ENCODE data around the gene SEPTIN11.
"Not testable (repeated sequence)": the region's sequence is repeated elsewhere in the genome, so short reads cannot be mapped to it uniquely, and the experiment has no call there.

Gene SEPTIN11

DNA sequence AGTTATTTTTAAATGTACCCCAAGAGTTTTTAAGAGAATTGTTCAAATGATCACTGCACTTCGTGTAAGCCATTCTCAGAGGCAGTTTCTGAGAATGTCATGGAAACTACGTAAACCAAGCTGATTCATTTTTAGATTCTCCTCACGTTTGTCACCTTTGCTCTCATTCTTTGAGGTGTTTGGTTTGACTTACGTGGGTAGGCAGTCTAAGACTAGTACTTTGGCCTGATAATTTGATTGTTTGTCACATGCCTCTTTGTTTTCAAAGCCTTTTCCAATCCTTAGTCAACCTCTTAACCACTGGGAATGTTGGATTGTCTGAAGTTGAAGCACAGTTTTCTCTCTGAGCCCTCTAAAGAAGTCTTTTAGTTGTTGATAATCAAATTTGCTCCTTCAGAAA lies 10.5 kb downstream of the SEPTIN11 start:
- DNase-seq (ENCODE audit: extremely low read depth, low read depth): no peak
- TF ChIP-seq, protein P1, sequence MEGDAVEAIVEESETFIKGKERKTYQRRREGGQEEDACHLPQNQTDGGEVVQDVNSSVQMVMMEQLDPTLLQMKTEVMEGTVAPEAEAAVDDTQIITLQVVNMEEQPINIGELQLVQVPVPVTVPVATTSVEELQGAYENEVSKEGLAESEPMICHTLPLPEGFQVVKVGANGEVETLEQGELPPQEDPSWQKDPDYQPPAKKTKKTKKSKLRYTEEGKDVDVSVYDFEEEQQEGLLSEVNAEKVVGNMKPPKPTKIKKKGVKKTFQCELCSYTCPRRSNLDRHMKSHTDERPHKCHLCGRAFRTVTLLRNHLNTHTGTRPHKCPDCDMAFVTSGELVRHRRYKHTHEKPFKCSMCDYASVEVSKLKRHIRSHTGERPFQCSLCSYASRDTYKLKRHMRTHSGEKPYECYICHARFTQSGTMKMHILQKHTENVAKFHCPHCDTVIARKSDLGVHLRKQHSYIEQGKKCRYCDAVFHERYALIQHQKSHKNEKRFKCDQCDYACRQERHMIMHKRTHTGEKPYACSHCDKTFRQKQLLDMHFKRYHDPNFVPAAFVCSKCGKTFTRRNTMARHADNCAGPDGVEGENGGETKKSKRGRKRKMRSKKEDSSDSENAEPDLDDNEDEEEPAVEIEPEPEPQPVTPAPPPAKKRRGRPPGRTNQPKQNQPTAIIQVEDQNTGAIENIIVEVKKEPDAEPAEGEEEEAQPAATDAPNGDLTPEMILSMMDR (IDR thresholded peaks at IDR 0.05; ENCODE audit: low read depth, low read length): no peak

DNA sequence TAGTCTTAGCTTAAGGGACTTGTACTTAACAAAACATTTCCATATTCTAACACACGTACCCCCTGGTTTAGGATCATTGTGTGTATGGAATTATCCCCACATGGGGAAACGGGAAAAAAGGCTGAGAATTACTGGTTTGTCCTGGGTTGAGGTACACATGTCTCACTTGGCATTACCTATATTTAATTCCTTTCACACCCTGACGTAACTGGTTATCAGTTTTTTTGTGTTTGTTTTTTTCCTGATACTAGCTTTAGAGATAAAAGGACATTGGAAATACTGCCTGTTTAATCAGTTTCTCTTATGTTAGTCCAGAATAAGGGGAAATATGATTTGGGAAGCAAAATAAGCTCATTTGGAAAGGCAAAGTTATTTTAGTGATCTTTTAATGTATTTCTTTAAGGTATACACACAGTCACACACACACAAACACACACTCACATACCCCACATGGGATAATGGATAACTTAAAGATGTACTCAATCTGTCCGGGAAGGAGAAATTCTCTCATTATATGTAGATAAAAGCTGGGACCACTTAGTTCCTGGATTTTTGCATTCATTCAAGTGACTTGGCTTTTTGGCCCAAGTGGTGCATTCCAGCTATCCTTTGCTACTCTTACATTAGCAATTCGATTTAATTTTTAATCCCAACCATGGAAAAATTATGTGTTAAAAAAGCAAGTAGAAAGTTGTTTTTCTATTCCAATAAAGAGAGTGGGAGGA lies 13.0 kb downstream of the SEPTIN11 start:
- TF ChIP-seq, protein P1 (IDR thresholded peaks at IDR 0.05; ENCODE audit: low read depth, low read length): no peak
- no peak for DNase-seq (ENCODE audit: extremely low read depth, low read depth)

DNA sequence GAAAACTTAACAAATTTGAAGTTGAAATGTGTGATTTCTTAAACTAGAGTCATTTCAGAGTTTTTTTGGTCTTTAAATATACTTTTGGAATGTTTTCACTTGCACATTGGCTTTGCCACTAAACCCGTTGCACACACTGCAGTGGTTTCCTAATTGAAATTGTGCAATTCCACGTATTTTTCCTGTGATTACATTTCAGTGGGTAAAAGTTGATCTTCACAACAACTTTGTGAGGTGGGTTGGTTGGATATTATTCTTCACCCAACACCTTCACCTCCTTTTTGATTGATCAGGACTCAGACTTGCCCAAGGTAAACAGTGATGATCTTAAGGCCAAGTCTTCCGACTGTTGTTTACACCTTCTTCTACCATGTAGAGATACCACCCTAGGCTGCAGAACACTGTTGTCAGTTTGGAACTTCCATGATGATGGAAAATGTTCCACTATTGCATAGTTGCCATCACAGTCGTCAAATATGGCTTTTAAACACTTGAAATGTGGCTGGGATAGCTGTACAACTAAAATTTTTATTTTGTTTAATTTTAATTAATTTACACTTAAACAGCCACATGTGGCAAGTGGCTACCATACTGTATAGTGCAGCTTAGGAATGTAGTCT lies 13.7 kb downstream of the SEPTIN11 start:
- no peak for DNase-seq (ENCODE audit: extremely low read depth, low read depth)
- TF ChIP-seq, protein P1 (IDR thresholded peaks at IDR 0.05; ENCODE audit: low read depth, low read length): no peak

DNA sequence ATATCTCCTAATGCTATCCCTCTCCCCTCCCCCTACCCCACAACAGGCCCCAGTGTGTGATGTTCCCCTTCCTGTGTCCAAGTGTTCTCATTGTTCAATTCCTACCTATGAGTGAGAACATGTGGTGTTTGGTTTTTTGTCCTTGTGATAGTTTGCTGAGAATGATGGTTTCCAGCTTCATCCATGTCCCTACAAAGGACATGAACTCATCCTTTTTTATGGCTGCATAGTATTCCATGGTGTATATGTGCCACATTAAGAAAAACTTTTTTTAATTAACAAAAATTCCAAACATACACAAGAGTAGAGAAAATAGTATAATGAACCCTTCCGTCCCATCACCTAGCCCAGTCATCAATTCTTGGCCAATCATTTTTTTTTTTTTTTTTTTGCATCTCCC lies 14.4 kb downstream of the SEPTIN11 start:
- not testable (repeated sequence) for DNase-seq (ENCODE audit: extremely low read depth, low read depth)

DNA sequence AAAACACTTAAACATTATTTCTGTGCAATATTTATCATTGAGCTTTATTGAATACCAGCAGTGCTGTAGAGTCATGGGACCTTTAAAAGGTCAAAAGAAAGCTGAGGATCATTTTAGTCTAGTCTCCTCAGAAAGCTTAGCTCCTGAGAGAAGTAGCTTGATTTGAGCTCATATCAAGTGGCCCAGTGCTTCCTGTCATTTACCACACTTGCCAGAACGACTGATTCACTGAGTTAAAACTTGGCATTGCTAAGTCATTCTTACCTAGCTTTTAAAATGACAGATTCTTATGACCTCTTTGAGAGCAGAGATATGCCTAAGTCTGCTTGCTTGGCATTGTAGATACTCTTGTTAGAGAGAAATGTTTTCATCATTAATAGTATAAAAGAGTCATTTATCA lies 15.2 kb downstream of the SEPTIN11 start:
- TF ChIP-seq, protein P1 (IDR thresholded peaks at IDR 0.05; ENCODE audit: low read depth, low read length): no peak
- no peak for DNase-seq (ENCODE audit: extremely low read depth, low read depth)

DNA sequence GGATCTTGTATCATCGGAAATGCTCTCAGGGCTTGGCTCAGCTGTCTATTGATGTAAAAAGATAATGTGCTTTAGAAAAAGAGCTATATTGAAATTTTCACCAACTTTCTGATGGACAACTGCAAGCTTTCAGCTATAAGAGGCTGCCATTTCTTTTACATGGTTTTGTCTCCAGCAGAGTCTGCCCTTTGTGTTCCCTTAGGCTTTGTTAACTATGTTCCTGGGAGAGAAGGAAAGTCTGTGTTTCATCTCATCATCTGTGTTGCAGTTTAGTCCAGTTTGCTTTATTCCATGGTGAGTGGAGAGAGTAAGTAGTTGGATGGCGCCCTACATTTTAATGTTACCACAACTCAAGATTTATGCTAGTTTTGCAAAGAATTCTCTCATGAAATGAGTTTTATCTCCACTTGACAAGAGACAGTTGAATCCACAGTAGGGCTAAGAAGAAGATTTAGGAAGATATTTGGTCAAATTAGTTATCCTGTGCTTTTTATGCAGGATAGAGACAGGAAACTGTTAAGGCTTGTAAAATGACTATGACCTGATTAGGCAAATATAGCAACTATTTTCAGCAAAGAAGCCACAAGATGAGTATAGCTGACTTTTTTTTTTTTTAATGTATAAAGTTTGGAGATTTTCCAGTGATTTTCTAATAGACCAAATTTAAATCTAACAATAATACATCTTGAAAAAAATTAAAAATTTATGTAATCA lies 16.5 kb downstream of the SEPTIN11 start:
- no peak for DNase-seq (ENCODE audit: extremely low read depth, low read depth)
- TF ChIP-seq, protein P1 (IDR thresholded peaks at IDR 0.05; ENCODE audit: low read depth, low read length): no peak

DNA sequence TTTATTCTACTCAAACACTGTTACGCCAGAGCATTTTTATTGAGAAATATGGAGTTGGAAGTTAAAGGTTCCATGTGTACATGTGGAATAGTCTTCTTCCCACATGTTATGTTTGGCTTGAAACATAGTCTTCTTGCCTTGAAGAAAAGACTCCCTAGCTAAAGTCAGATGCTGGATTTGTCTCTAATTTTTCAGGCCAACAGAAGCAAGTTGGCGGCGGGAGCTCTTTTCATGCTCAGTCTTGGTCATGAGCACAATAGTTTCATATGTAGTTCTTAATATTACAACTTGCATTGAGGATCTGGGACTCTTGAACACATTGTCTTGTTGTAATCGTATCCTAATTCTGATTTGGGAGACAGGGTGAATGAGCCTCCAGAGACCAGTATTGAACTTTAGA lies 19.4 kb downstream of the SEPTIN11 start:
- no peak for DNase-seq (ENCODE audit: extremely low read depth, low read depth)
- TF ChIP-seq, protein P1 (IDR thresholded peaks at IDR 0.05; ENCODE audit: low read depth, low read length): no peak
